Endothelial cell of coronary artery (primary cell): Measurements from ENCODE around the gene KMT5C. TPM values are rescaled to one million over a fixed set of nuclear protein-coding genes. Genes with fewer than 3 reads are reported as not detected.

Experiments used
- total RNA-seq: library from RNA; depleted of rRNA; stranded (reverse); fragments of >200 nt; gene quantifications from 2 replicates; pipeline ENCODE4 v1.2.3, GENCODE V29; 2014

The KMT5C gene
- total RNA-seq, result 2.9 and 4.7 TPM in 2 replicates

GRCh38 chr19:55339105-55339888, at the start of gene KMT5C:
TSS of gene KMT5C (plus strand) at chr19:55339876. CDS start at chr19:55341937, 2,061 bp downstream.

GRCh38 chr19:55325172-55325571, 14.5 kb upstream of the KMT5C start, which contains the start of gene TMEM150B:
TSS of gene TMEM150B (minus strand) at chr19:55325341. CDS start at chr19:55321036, 4,305 bp downstream.

GRCh38 chr19:55354698-55355212, 15.1 kb downstream of the KMT5C start, which contains the start of gene COX6B2:
TSS of gene COX6B2 (minus strand) at chr19:55354719. CDS start at chr19:55354521, 198 bp downstream.

GRCh38 chr19:55362990-55363716, 23.5 kb downstream of the KMT5C start, which contains the start of gene GARIN5B:
TSS of gene GARIN5B (minus strand) at chr19:55363260. CDS start at chr19:55363066, 194 bp downstream.

GRCh38 chr19:55370305-55370988, 30.8 kb downstream of the KMT5C start, which contains the start of gene IL11:
TSS of gene IL11 (minus strand) at chr19:55370463. CDS start at chr19:55370310, 153 bp downstream.

GRCh38 chr19:55376241-55376933, 36.7 kb downstream of the KMT5C start, which contains the start of gene TMEM190:
TSS of gene TMEM190 (plus strand) at chr19:55376826. CDS start at chr19:55376854, 28 bp downstream.

GRCh38 chr19:55384131-55384919, 44.6 kb downstream of the KMT5C start, which contains the start of gene TMEM238:
TSS of gene TMEM238 (minus strand) at chr19:55384292. CDS start at chr19:55384259, 33 bp downstream.

GRCh38 chr19:55385724-55386492, 46.2 kb downstream of the KMT5C start, which contains the start of gene RPL28:
TSS of gene RPL28 (plus strand) at chr19:55385932. CDS start at chr19:55386358, 426 bp downstream.

Other genes with a start within 250 kb of the KMT5C start
- gene PPP1R12C, start 222.2 kb upstream of the KMT5C start, total RNA-seq, result 33.6 and 40.1 TPM in 2 replicates
- gene TNNT1, start 190.7 kb upstream of the KMT5C start, total RNA-seq, result 2.2 and 2.4 TPM in 2 replicates
- not detected in 2 replicates for gene TNNI3, start 182.1 kb upstream of the KMT5C start, total RNA-seq
- 0.27 and 0.47 TPM in 2 replicates for gene DNAAF3, start 173.3 kb upstream of the KMT5C start, total RNA-seq
- not detected in 2 replicates for gene SYT5, start 159.6 kb upstream of the KMT5C start, total RNA-seq
- gene PTPRH, start 130.4 kb upstream of the KMT5C start, total RNA-seq, result 0.63 and 1.3 TPM in 2 replicates
- gene TMEM86B, start 111.1 kb upstream of the KMT5C start, total RNA-seq, result 0.72 and 1.1 TPM in 2 replicates
- gene PPP6R1, start 80.9 kb upstream of the KMT5C start, total RNA-seq, result 28.2 and 32.9 TPM in 2 replicates
- gene HSPBP1, start 59.8 kb upstream of the KMT5C start, total RNA-seq, result 23.2 and 27.4 TPM in 2 replicates
- gene BRSK1, start 55.9 kb upstream of the KMT5C start, total RNA-seq, result 0.36 and 2.0 TPM in 2 replicates
- gene TMEM150B, start 14.5 kb upstream of the KMT5C start, total RNA-seq, result not detected in 2 replicates
- gene COX6B2, start 14.8 kb downstream of the KMT5C start, total RNA-seq, result not detected in 2 replicates
- gene GARIN5B, start 23.4 kb downstream of the KMT5C start, total RNA-seq, result not detected in 2 replicates
- 0.09 and 0.54 TPM in 2 replicates for gene IL11, start 30.6 kb downstream of the KMT5C start, total RNA-seq
- gene TMEM190, start 37.0 kb downstream of the KMT5C start, total RNA-seq, result not detected in 2 replicates
- 0.36 TPM in 1 of 2 replicates, not detected in the other for gene TMEM238, start 44.4 kb downstream of the KMT5C start, total RNA-seq
- 205 and 252 TPM in 2 replicates for gene RPL28, start 46.1 kb downstream of the KMT5C start, total RNA-seq
- 69.6 and 98.9 TPM in 2 replicates for gene UBE2S, start 67.9 kb downstream of the KMT5C start, total RNA-seq
- not detected in 2 replicates for gene SHISA7, start 103.4 kb downstream of the KMT5C start, total RNA-seq
- gene ISOC2, start 121.8 kb downstream of the KMT5C start, total RNA-seq, result 44.0 and 69.7 TPM in 2 replicates
- gene C19orf85, start 124.9 kb downstream of the KMT5C start, total RNA-seq, result not detected in 2 replicates
- 0.99 and 1.1 TPM in 2 replicates for gene ZNF628, start 136.7 kb downstream of the KMT5C start, total RNA-seq
- 13.5 and 15.5 TPM in 2 replicates for gene NAT14, start 145.3 kb downstream of the KMT5C start, total RNA-seq
- gene SSC5D, start 148.6 kb downstream of the KMT5C start, total RNA-seq, result 0.27 and 2.1 TPM in 2 replicates
- not detected in 2 replicates for gene SBK2, start 197.3 kb downstream of the KMT5C start, total RNA-seq
- 0.19 TPM in 1 of 2 replicates, not detected in the other for gene SBK3, start 205.7 kb downstream of the KMT5C start, total RNA-seq
- gene ZNF579, start 241.0 kb downstream of the KMT5C start, total RNA-seq, result 3.0 and 4.4 TPM in 2 replicates